ENCODE results near the gene TARBP2.

The TARBP2 gene

DNA sequence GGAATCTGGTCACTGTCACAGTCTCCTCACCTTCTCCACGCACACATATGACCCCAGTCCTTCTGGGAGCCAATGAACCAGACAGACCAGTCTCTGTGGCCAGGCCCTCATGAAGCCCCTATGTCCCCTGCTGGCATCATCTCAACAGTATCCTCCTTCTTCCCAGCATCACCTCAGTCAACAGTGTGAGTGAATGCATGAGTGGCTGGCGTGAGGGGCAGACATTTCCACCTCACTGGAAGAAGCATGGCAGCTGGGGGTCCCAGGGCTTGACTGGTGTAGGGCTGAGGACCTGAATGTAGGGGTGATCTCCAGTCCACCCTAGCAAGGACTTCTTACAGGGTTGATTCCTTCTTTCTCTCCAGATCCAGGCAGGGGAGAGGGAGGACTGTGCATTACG, 3.6 kb upstream of the TARBP2 start:
- no peak for DNase-seq

DNA sequence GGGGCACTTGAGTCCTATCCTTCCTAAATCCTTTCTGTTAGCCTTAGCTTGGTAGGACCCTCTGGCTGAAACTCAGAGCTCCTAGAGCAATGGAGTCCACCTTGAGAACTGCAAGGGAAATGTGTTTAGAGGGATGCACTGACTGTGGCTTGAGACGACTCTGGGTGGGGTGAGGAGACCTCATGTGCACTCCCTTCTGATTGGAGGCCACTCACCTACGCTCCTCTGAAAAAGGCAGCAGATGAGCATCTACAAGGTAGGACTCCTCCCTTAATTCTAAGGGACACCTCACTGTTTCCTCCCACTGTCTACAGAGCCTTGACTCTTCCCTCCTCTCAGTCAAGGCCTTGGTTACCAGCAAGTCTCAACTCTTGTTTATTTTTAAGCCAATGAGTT, 2.9 kb upstream of the TARBP2 start:
- no peak for DNase-seq

DNA sequence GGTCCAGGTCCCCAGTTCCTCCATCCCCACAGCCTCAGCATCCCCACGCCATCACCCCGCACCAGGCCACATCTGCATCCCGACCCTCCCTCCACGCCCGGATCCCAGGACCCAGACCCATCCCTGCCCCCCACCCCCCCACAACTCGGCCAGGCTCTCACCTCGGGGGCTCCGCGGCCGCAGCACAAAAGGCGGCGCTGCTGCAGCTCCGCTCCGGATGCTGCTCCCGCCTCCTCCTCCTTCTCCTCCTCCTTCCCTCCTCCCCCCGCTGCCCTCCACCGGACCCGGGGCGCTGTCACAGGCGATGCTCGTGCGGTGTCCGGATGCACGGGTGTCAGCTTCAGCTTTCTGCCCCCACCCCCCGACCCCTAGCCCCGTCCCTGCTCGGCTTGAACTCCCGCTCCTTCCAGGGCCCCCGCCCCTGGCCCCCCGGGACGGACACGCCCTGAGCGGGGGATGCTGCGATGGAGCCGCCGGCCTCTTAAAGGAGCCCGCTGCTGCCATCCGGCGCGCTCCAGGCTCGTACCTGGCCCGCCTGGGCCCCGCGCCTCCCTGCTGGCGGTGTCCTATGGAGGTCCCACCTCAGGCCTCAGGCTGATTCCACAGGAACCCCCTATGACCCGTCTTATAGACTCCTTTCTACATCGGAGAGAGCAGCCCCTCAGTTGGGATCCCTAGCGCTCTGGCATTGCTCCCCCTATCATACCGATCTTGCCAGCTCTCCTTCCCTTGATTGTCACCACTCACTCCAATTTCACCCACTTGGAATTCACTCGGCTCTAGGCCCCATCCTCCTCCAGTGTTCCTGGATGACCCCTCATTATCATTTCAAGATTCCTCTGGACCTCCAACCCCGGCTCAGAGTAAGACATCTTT, 1.6 kb upstream of the TARBP2 start, which contains the start of gene MAP3K12:
MAP3K12 (minus strand) TSS at position 193 of the 876 bp plus-strand sequence. CDS start 12,067 bp downstream, outside the sequence.
- DNase-seq, result no peak

DNA sequence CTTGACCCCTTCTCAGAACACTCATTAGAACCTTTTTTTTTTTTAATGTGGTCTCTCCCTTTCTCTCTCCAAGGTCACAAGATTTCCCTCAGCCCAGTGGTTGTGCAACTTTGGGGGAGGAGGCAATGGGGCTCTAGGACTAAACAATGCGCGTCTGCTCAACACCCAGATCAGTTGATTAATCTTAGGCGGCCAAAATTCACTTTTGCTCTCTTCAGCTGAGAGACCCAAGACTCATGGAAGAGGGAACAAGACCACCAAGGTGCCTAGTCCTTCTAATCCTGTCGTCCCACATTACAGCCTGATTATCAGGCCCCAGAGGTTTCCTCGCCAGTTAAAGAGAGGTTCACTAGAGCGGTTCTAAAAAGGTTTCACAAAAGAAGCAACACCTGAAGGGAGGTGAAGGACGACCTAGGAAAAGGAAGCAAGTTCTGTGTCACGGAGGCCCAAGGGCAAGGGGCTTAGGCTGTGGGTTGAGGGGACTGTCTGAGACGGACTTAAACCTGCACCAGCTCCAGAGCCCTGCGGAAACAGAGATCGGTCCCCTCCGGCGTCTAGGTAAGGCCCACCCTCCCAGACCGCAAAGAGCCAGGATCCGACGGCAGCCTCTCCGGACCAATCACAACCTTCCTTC, 824 bp upstream of the TARBP2 start:
- no peak for DNase-seq

DNA sequence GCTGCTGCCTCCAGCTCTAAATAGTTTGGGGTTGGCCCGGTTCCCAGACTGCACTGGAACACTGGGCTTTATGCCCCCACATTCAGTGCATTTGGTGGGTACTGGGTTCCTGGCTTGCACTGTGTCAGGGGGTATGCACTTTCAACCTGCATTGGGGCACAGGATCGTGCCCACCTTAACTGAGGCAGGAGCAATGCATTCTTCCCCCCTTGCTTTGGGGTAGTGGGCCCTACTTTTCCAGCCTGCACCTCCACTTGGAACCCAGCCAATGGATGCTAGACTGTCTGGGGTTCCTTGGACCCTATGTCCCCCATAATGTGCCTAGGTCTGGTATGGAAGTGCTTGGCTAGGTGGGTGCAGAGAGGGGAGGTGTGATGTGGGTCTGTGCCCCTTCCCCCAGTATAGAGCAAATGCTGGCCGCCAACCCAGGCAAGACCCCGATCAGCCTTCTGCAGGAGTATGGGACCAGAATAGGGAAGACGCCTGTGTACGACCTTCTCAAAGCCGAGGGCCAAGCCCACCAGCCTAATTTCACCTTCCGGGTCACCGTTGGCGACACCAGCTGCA, 615 bp downstream of the TARBP2 start:
- DNase-seq, result no peak

DNA sequence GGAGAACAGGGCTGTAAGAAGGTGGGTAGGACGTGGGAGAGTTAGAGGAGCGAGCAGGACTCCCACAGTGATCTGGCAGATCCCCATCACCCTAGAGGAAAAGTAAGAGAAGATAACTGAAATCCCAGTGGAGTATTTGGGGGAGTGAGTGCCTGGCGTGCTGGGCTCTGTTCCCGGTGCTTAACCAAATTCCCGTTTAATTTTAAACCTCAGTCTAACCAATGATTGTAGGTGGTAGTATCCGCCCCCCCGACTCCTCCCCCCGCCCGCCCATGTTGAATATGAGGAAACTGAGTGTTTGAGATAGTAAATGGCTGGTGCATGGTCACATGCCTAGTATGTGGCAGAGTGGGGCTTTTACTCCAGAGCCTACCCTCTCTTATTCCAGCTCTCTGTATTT, 1.2 kb downstream of the TARBP2 start:
- DNase-seq, result no peak

DNA sequence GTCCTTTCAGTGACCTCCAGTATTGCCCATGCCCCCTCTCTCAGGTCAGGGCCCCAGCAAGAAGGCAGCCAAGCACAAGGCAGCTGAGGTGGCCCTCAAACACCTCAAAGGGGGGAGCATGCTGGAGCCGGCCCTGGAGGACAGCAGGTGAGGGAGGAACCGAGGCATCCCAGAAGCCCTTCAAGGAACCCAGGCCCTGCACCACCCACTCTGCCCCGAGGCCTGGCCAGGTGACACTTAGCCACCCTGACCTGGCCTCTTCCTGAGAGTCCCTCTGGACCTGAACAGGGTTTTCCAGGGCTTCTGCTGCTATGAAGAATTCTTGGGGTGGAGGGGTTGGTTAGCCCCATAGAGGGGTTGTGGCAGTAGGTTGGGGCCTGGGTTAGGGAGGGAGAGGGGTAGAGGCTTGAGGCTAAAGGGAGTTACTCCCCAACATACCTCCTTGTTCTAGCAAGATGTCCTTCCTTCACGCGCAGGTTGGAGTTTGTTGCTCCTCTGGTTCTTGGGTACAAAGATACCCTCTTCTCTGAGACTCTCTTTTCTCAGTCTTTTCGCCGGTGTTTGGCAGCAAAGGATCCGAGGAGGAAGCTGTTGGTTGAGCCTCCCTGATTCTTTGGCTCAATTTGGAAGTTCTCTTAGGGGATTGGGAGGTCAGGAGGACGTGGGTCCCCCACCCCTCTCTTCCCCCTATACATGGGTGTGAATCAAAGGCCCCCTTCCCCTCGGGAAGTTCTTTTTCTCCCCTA, 2.1 kb downstream of the TARBP2 start:
- DNase-seq, result no peak

DNA sequence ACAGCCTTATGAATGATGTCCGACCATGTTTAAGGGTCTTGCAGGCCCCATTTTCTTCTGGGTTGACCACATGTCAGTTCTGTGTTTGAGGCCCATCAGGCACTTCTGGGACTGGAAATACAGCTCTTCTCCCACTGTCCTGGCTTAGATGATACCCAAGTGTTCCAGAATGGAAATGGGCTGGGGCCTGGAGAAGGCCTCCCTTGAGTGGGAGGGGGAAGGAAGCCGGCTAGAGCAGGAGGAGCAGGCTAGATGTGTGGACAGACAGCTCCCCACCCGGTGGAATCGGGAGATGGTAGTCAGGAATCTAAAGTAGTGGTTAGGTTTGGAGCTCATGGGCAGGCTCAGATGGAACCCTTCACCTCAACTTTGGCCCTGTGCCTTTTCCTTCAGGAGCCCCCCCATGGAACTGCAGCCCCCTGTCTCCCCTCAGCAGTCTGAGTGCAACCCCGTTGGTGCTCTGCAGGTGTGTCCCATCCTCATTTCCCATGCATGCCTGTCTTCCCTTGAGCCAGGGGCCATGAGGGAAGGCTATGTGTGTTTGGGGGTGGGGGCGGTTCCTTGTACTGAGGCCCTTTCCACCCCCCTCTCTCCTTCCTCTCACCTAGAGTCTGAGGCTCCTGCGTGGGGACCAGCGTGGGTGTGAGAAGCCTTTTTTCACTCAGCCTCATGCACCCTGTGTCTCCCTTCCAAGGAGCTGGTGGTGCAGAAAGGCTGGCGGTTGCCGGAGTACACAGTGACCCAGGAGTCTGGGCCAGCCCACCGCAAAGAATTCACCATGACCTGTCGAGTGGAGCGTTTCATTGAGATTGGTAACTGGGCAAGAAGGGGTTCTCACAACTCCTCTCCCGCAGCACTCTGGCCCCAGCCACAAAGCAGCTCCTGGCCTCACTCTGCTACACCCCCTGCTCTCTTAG, 3.2 kb downstream of the TARBP2 start:
- no peak for DNase-seq

DNA sequence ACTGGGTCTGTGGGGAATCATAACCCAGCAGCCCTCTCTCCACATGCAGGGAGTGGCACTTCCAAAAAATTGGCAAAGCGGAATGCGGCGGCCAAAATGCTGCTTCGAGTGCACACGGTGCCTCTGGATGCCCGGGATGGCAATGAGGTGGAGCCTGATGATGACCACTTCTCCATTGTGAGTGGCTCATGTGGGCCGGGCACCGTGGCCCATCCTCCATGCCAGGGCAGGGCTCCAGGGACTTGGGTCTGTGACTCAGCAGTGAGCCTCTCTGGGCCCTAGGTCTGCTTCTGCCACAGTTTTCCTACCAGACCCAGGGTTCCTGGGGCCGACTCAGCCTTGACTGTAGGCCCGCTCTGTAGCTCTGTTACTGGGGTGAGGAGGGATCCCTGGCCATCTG, 4.0 kb downstream of the TARBP2 start:
- no peak for DNase-seq

DNA sequence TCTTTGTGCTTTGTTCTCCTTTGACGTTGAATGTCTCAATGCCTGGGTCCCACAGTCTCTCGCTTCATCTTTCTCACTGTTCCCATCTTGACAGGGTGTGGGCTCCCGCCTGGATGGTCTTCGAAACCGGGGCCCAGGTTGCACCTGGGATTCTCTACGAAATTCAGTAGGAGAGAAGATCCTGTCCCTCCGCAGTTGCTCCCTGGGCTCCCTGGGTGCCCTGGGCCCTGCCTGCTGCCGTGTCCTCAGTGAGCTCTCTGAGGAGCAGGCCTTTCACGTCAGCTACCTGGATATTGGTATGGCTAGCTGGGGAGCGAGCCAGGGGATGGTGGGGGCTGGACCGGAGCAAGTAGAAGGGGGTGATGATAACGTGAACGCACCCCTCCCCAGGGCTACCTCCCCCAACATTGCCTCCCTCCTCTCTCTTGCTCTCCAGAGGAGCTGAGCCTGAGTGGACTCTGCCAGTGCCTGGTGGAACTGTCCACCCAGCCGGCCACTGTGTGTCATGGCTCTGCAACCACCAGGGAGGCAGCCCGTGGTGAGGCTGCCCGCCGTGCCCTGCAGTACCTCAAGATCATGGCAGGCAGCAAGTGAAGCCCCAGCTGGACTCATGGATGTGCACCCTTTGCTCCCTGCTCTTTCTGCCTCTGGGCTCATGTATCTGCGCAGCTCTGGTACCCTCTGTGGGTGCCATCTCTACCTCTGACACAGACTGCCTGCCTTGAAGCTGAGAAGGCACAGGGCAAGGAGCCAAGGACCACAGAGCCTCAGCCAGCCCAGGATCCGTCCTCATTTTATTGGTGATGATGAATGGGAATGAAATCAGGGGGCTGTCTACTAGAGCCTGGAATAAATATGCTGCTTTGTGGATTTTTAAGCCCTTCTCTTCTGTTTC, 4.7 kb downstream of the TARBP2 start:
- DNase-seq, result no peak

DNA sequence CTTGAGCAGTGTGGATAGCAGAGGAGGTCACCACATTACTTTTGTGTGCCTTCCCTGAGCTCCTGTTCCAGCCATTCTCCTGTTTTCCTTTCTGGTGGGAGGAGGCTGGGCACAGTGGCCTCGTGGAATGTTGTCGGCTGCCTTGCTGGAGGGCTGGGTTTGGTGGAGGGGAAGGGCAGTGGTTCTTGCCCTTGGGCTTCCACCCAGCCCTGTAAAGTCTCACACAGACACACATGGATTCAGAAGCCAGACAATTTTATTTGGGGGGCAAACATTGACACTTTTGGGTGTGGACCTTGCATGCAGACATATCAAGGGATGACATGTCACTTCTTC, 5.3 kb downstream of the TARBP2 start:
- DNase-seq, result no peak

DNA sequence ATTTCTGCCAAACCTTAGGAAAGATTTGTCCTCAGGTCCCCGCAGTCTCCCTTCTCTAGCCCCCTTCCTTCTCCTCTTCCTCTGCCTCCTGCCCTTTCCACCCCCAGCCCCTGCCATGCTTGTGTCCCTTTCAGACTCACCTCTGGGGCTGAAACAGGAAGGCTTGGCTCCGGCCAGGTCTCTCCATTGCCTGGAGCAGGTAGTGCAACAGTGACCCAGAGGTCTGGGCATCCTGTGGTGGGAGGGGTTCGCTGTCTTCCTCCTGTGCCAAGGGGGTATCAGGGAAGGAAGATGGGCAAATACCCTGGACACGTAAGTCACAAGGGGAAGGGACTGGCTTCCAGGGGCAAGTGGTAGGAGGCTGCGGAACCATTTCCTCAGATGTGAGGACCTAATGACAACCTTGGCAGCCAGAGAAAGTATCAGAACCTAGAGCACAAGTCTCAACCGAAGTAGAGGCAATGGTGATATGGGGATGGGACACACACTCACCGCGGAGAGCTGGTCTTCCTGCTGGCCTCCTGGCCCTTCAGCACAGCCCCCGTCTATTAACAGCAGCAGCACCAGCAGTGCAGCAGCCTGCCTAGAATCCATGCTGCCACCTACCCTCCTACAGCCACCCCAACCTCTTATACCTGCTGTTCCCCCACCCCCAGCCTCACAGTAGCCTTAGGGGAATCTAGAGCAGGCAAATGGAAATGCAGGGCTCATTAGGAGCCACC, 6.0 kb downstream of the TARBP2 start, which contains the start of gene NPFF:
NPFF (minus strand) TSS at position 604 of the 722 bp plus-strand sequence; CDS start at position 594, 10 bp downstream.
- DNase-seq, result no peak

DNA sequence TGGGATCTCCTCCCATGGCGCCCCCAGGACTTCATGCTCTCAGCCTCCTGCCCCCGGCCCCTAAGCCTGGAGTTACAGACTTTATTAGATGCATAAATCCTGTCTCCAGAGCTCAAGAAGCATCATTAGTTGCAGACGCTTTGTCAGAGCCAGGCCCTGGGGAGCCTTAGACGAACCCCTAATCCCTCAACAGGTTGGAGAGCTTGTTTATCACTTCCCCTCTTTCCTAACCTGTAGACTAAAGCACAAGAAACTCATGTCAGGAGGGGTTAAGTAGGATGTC, 6.5 kb downstream of the TARBP2 start:
- no peak for DNase-seq

DNA sequence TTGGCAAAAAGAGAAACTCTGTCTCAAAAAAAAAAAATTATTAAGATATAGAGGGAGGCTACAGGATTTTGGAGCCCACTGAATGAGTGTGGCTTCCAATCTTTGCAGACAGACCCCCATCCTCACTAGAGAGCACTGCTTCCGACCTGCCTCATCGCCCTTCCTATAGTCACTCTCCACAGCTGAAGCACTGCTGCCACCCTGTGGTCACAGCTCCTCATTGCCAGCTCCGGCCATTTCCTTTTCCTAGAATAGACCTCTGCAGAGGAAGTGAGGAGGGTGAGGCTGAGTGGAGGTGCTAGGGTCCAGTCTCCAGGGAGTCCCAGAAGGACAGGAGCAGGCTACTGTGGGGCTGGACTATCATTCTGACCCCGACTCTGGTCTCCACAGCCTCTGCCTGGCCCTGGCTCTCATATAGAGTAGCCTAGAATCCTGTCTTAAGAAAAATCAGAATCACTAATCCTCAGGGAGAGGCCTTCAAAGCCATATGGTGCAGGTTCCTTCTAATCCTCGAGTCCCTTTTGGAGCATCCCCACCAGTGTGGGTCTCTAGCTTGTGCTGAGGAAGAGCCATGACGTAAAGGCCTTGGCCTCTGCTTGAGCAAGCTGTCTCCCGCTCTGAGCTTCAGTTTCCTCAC, 7.6 kb downstream of the TARBP2 start:
- DNase-seq, result peak; percentile 25

DNA sequence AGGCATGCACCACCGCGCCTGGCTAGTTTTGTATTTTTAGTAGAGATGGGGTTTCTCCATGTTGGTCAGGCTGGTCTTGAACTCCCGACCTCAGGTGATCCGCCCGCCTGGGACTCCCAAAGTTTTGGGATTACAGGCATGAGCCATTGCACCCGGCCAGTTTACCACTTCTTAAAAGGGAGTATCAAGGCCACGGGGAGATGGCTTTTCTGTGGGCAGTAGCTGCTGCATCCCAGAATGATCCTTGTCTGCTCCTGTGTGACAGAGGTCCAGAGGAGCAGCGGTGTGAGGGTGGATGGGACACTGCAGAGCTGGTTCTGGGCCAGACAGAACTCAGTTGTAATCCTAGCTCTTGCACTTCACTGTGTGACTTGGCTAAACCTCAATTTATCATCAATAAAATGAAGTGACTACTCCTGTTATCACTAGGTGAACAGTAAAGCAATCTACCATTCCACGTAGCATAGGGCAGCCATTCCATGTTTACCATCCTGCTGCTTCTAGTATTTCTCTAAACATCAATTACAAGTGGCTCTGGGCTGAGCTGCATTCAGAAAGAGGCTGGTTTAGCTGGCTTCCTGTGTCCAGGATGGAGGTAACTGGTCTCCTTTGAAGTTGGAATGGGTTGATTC, 9.2 kb downstream of the TARBP2 start:
- DNase-seq, result no peak

DNA sequence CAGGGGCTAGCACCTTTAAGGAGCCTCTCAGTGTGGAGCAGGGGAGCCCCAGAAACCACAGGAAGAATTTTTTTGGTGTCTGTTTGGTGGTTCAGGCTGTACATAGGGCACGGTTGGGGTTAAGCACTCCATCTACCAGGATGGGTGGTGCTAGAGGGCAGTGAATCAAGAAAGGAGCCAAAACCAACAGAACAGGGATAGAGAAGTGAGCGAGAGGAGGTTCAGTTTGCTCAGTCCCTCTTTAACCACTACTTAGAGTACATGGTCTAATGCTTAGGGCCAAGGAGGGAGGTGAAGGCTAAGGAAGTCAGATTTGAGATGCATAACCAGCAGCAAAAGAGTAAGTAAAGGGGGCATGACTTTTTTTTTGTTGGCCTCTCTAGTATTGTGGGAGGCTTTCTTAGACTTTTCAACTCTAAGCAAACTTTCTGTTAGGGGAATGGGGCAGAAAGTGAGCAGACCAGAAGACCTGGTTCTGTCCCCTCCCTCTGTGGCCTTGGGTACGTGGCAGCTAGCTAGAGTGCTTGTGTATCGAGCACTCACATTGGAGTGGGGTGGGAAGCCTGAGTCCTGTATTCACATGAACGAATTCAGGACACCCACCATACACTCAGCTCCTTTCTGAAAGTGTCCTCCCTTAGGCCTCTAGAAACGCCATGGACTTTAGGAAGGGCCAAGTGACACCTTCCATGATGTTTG, 12.8 kb downstream of the TARBP2 start:
- DNase-seq, result no peak

DNA sequence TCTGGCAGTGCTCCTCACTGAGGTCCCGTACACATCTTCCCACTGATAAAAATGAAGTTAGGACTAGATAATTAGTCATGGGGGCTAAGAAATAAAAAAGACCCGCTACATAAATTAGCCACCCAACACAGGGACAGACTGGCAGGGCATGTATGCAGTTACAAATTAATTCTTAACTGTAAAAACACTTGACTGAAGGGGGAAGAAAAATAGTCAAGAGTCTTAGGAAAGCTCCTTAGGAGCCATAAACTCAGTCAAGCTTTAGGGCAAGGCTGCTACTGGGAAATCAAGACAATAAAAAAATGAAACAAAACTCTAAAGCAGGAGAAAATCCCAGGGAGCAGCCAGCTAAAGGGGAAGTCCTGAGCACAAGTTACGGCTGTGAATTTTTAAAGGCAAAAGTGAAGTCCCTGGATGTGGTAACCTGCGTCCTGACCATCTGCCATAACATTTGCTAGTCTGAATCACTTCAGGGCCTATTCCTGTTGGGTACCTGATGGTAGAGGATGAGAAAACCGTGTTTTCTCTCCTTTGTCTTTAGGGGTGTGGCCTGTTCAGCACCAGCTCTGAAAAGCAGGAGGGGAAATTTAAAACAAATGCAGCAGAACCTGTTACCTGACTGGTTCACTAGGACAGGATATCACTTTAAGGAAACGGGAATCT, 13.7 kb downstream of the TARBP2 start:
- DNase-seq, result no peak

DNA sequence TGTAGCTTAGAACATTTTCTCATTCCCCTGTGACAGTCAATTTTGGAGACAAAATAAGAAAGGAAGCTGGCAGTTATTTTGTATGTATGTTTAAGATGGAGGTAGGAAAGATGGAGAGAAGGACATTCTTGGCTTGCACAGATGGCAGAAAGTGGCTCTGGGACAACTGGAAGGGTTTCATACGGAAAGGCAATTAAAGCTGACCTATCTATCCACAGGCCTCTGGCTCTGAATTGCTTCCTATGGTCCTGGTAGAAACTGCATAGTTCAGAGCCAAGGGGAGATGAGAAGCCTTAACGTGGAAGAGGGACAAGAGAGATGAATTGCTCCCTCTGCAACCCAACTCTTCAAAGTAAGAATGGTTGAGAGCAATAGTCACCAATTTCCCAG, 14.2 kb downstream of the TARBP2 start:
- no peak for DNase-seq
